ENCODE measurements around the gene COG1. TPM values are rescaled to one million over a fixed set of nuclear protein-coding genes. Genes with fewer than 3 reads are reported as not detected.
A peak's percentile ranks its signal among the peaks of the same experiment; 100 is the strongest.

The COG1 gene
- total RNA-seq, 2 donors from 2014 or later: 34.6 to 52.5 TPM

GRCh38 chr17:73165616-73166404 lies 27.0 kb upstream of the COG1 start:
- TF ChIP-seq, protein P1, sequence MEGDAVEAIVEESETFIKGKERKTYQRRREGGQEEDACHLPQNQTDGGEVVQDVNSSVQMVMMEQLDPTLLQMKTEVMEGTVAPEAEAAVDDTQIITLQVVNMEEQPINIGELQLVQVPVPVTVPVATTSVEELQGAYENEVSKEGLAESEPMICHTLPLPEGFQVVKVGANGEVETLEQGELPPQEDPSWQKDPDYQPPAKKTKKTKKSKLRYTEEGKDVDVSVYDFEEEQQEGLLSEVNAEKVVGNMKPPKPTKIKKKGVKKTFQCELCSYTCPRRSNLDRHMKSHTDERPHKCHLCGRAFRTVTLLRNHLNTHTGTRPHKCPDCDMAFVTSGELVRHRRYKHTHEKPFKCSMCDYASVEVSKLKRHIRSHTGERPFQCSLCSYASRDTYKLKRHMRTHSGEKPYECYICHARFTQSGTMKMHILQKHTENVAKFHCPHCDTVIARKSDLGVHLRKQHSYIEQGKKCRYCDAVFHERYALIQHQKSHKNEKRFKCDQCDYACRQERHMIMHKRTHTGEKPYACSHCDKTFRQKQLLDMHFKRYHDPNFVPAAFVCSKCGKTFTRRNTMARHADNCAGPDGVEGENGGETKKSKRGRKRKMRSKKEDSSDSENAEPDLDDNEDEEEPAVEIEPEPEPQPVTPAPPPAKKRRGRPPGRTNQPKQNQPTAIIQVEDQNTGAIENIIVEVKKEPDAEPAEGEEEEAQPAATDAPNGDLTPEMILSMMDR (IDR thresholded peaks at IDR 0.05): no peak
- TF ChIP-seq POLR2AphosphoS5 (IDR thresholded peaks at IDR 0.05) (no peak), POLR2A (IDR thresholded peaks at IDR 0.05) (no peak)
- DNase-seq (ENCODE audit: low spot score): no peak
- H3K9me3 ChIP-seq: no peaks in the 10 kb centered on the region
- no peaks in the 10 kb centered on the region for H3K4me1 ChIP-seq (replicated peaks)
- H3K4me3 ChIP-seq: peak overlapping the region; percentile 32 to 34
- peaks cover 21% of the 10 kb centered on the region for H3K27me3 ChIP-seq (replicated peaks; ENCODE audit: insufficient read depth)
- intact Hi-C loops (cut with DNase I): no loop called here
- H3K36me3 ChIP-seq: no peaks in the 10 kb centered on the region
- H3K27ac ChIP-seq: no peak overlapping the region
- WGBS: 2% methylated on average over 44 of the region's 51 CpGs

DNA sequence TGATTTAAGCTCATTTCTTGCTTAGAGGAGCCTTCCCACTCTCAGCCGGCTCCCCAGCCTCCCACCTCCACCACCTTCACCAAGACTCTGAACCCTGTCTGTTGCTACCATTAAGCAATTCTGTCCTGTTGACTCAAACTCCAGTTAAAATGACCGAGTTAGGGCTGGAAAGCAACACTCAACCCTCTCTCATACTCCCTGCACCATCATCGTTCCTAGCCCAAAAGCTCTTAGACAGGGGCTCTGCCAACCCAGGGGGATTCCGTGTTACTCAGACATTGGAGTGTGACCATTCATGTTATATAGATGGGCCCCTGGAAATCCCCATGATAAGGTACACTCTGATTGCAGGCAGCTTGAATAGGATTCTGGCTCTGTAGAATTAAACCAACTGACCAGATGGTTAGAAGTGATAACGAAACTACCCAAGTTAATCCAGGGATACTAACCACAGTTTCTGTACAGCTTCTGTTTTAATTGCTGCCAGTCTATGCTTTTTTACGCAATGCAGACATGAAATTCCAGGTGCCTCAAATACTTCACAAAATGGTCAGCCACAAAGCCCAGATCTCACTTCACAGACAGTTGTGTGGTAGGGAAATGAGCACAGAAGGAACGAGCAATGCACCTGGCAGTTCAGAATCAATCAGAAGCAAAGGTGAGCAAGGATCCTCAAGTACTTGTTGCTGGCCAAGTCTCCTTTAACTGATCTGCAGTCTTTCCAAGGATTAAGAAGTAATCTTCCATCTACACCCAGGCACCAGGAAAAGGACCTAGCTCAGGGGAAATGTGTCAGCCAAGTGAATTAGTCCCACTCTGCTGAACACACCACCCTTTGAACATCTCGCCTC lies 25.9 kb upstream of the COG1 start:
- Histone ChIP-seq H3K4me1 (replicated peaks) (no peaks in the 10 kb centered on the region), H3K9me3 (no peaks in the 10 kb centered on the region), H3K27me3 (replicated peaks; ENCODE audit: insufficient read depth) (peaks cover 21% of the 10 kb centered on the region), H3K36me3 (no peaks in the 10 kb centered on the region), H3K4me3 (no peak overlapping the region), H3K27ac (no peak overlapping the region)
- no peak for DNase-seq (ENCODE audit: low spot score)
- intact Hi-C loops (cut with DNase I): no loop called here
- whole genome bisulfite sequencing: 71% methylated on average over 8 of the region's 8 CpGs
- TF ChIP-seq, protein P1 (IDR thresholded peaks at IDR 0.05): no peak
- TF ChIP-seq POLR2AphosphoS5 (IDR thresholded peaks at IDR 0.05) (no peak), POLR2A (IDR thresholded peaks at IDR 0.05) (no peak)

- no peaks in the 10 kb centered on the region for H3K4me1 ChIP-seq (replicated peaks)
- H3K27me3 ChIP-seq (replicated peaks; ENCODE audit: insufficient read depth): peaks cover 16% of the 10 kb centered on the region
- no peaks in the 10 kb centered on the region for H3K36me3 ChIP-seq
- H3K9me3 ChIP-seq: no peaks in the 10 kb centered on the region
- no peak overlapping the region for H3K27ac ChIP-seq
- TF ChIP-seq, protein P1 (IDR thresholded peaks at IDR 0.05): no peak
- 90% methylated on average over 6 of the region's 6 CpGs for WGBS
- no peak for DNase-seq (ENCODE audit: low spot score)
- no peak overlapping the region for H3K4me3 ChIP-seq
- intact Hi-C loops (cut with DNase I): no loop called here
Observed at GRCh38 chr17:73168667-73169066, 24.2 kb upstream of the COG1 start.

DNA sequence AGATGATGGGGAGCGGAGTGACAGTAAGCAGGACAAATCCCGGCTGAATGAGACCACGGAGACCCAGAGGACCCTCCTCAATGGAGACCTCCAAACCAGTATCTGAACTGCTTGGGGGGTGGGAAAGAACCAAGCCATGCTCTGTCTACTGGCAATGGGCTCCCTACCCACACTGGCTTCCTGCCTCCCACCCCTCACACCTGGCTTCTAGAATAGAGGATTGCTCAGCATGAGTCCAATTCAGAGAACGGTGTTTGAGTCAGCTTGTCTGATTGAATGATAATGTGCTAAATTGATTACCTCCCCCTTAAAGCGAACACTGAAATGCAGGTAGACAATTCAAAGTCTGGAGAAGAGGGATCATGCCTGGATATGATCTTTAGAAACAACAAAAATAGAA lies 22.5 kb upstream of the COG1 start:
- H3K27me3 ChIP-seq (replicated peaks; ENCODE audit: insufficient read depth): peaks cover 5% of the 10 kb centered on the region
- DNase-seq (ENCODE audit: low spot score): no peak
- no peaks in the 10 kb centered on the region for H3K36me3 ChIP-seq
- H3K4me3 ChIP-seq: no peak overlapping the region
- TF ChIP-seq POLR2A (IDR thresholded peaks at IDR 0.05) (no peak), POLR2AphosphoS5 (IDR thresholded peaks at IDR 0.05) (no peak)
- TF ChIP-seq, protein P1 (IDR thresholded peaks at IDR 0.05): no peak
- intact Hi-C loops (cut with DNase I): no loop called here
- no peaks in the 10 kb centered on the region for H3K4me1 ChIP-seq (replicated peaks)
- no peak overlapping the region for H3K27ac ChIP-seq
- WGBS: 99% methylated on average over 5 of the region's 5 CpGs
- H3K9me3 ChIP-seq: no peaks in the 10 kb centered on the region

Measured in prostate gland (tissue), 2 donors.